HCT116 (cell line): Measurements from ENCODE around the gene PCLO. TPM values are rescaled to one million over a fixed set of nuclear protein-coding genes. Genes with fewer than 3 reads are reported as not detected.

ENCODE experiments used
- ATAC-seq: fragments of 200-7000 bp; cut with Tn5 transposase; 2 replicates; pipeline ENCODE4 v1.9.1; 2020; ENCODE audit warnings: mild to moderate bottlenecking, moderate library complexity
- BruUV-seq: library from RNA; stranded (reverse); fragments of 400-500 nt; replicated peaks from 2 replicates; lab custom pipeline; 2021; lab: Mats Ljungman, UMichigan
- CTCF ChIA-PET: fragments of 300-600 bp; sonication (Branson Sonifier 250); formaldehyde crosslinking; loops from one replicate; lab custom pipeline; 2021; ENCODE audit warnings: antibody characterized with exemption; lab: Charles Lee
- POLR2A ChIA-PET: fragments of 300-600, 350-600 bp; sonication (Branson Sonifier 250); formaldehyde crosslinking; loops from one replicate; lab custom pipeline; 2021; ENCODE audit warnings: antibody characterized with exemption; lab: Charles Lee
- RAD21 ChIA-PET, 2 experiments: fragments of 300-600 bp; sonication (Branson Sonifier 250); formaldehyde crosslinking; loops; one replicate each; lab custom pipeline; 2023; ENCODE audit warnings: low total read pairs in 2 of 2; ENCODE audit not compliant: uncharacterized antibody in 2 of 2, unreplicated experiment in 2 of 2, low non-redundant PET in 1 of 2; lab: Charles Lee
- DNase-seq: peaks from one replicate; pipeline ENCODE4 v3.0.0-alpha.2; 2010; ENCODE audit warnings: low read depth, low spot score
- H2AFZ ChIP-seq: fragments of 200-600 bp; shearing (Covaris generic), sonication (generic); 2 replicates; pipeline ENCODE4 v1.6.1; 2017; ENCODE audit warnings: low read depth, mixed run types, mixed read lengths, antibody characterized with exemption, low read length; ENCODE audit not compliant: poor library complexity, severe bottlenecking
- H3K27ac ChIP-seq: 2 replicates; pipeline ENCODE4 v1.5.1; 2012; ENCODE audit warnings: low read depth, low read length
- H3K27me3 ChIP-seq: fragments of 200-600 bp; sonication (generic); 2 replicates; pipeline ENCODE4 v1.6.1; 2016; ENCODE audit warnings: mixed run types, low read length, mixed read lengths; ENCODE audit not compliant: insufficient read depth
- H3K36me3 ChIP-seq, 2 experiments: fragments of 200-500 bp in 1 of 2; fragments of 200-600 bp in 1 of 2; sonication (Bioruptor generic) in 1 of 2; sonication (generic) in 1 of 2; 2 replicates each; pipeline versions ENCODE4 v1.5.1 to v1.6.1; 2014 to 2016; ENCODE audit warnings: low read length in 2 of 2, inconsistent platforms in 1 of 2, mixed read lengths in 1 of 2, mixed run types in 1 of 2; ENCODE audit not compliant: insufficient read depth in 2 of 2, control insufficient read depth in 1 of 2
- H3K4me1 ChIP-seq, 2 experiments: fragments of 200-600 bp in 1 of 2; sonication (generic) in 1 of 2; 2 replicates each; pipeline versions ENCODE4 v1.5.1 to v1.6.1; 2012 to 2017; ENCODE audit warnings: low read length in 2 of 2, inconsistent platforms in 1 of 2, mild to moderate bottlenecking in 1 of 2, mixed read lengths in 1 of 2, mixed run types in 1 of 2, moderate library complexity in 1 of 2; ENCODE audit not compliant: insufficient read depth in 2 of 2, control insufficient read depth in 1 of 2
- H3K4me2 ChIP-seq: fragments of 200-600 bp; sonication (generic); 2 replicates; pipeline ENCODE4 v1.6.1; 2017; ENCODE audit warnings: mixed run types, low read length, mixed read lengths
- H3K4me3 ChIP-seq, 2 experiments: fragments of 200-600 bp in 1 of 2; sonication (generic) in 1 of 2; replicated peaks in 1 of 2; 2 replicates each; pipeline ENCODE4 v1.5.1; 2011 to 2016; ENCODE audit warnings: low read length in 2 of 2, control low read depth in 1 of 2, low read depth in 1 of 2, mild to moderate bottlenecking in 1 of 2, mixed read lengths in 1 of 2, mixed run types in 1 of 2
- H3K79me2 ChIP-seq: fragments of 200-600 bp; sonication (generic); 2 replicates; pipeline ENCODE4 v1.6.1; 2017; ENCODE audit warnings: mild to moderate bottlenecking, mixed run types, low read length, moderate library complexity, mixed read lengths; ENCODE audit not compliant: insufficient read depth
- H3K9ac ChIP-seq: fragments of 200-600 bp; sonication (generic); 2 replicates; pipeline ENCODE4 v1.6.1; 2016; ENCODE audit warnings: low read length, mixed read lengths
- H3K9me2 ChIP-seq: fragments of 200-600 bp; sonication (generic), shearing (Covaris generic); 2 replicates; pipeline ENCODE4 v1.6.1; 2017; ENCODE audit warnings: mixed run types, mild to moderate bottlenecking, moderate library complexity; ENCODE audit not compliant: insufficient read depth
- H3K9me3 ChIP-seq, 2 experiments: fragments of 200-500 bp in 1 of 2; fragments of 200-600 bp in 1 of 2; sonication (Bioruptor generic) in 1 of 2; sonication (generic) in 1 of 2; 2 replicates each; pipeline ENCODE4 v1.6.1; 2014 to 2017; ENCODE audit warnings: low read length in 2 of 2, mixed read lengths in 2 of 2, inconsistent platforms in 1 of 2, low read depth in 1 of 2, mild to moderate bottlenecking in 1 of 2, mixed run types in 1 of 2, moderate library complexity in 1 of 2; ENCODE audit not compliant: control insufficient read depth in 1 of 2, insufficient read depth in 1 of 2
- H4K20me1 ChIP-seq: fragments of 200-600 bp; sonication (generic), shearing (Covaris generic); 2 replicates; pipeline ENCODE4 v1.6.1; 2017; ENCODE audit warnings: mixed run types, mild to moderate bottlenecking, moderate library complexity; ENCODE audit not compliant: insufficient read depth
- FOSL1 ChIP-seq: IDR thresholded peaks from 2 replicates; pipeline ENCODE4 v1.6.1; 2012; ENCODE audit warnings: low read depth
- POLR2A ChIP-seq: IDR thresholded peaks from 2 replicates; pipeline ENCODE4 v1.7.0; 2011; ENCODE audit warnings: borderline replicate concordance; ENCODE audit not compliant: insufficient read depth, insufficient read length; ENCODE audit errors: extremely low read depth
- POLR2AphosphoS5 ChIP-seq: IDR thresholded peaks from 2 replicates; pipeline ENCODE4 v1.6.1; 2011; ENCODE audit warnings: mild to moderate bottlenecking, low read depth, low read length, moderate library complexity
- SIN3A ChIP-seq: IDR thresholded peaks from 2 replicates; pipeline ENCODE4 v1.6.1; 2012; ENCODE audit warnings: low read depth
- ZBTB33 ChIP-seq: IDR thresholded peaks from 2 replicates; pipeline ENCODE4 v1.6.1; 2011; ENCODE audit warnings: mild to moderate bottlenecking, low read length, moderate library complexity; ENCODE audit not compliant: insufficient replicate concordance; ENCODE audit errors: extremely low read depth
- ZNF274 ChIP-seq: fragments of 200-500 bp; sonication (Bioruptor generic); IDR thresholded peaks from 2 replicates; pipeline ENCODE4 v1.6.1; 2014; ENCODE audit warnings: mild to moderate bottlenecking, low read depth, low read length, inconsistent platforms
- intact Hi-C: fragments of 100-400 bp; cut with micrococcal nuclease; formaldehyde crosslinking; loops from 2 replicates; pipeline ENCODE4 v1.10.0; 2022
- total RNA-seq: library from RNA; stranded (reverse); gene quantifications from one replicate; pipeline ENCODE4 v1.2.1, GENCODE V29; 2021; ENCODE audit not compliant: unreplicated experiment
- TF ChIP-seq, protein P1 (sequence below): IDR thresholded peaks from 2 replicates; pipeline ENCODE4 v1.6.1; 2012; ENCODE audit warnings: low read depth
- TF ChIP-seq, protein P2 (sequence below): IDR thresholded peaks from 2 replicates; pipeline ENCODE4 v1.6.1; 2012

PCLO gene
- total RNA-seq, 1 experiment from 2014 or later, result 2.4 TPM

GRCh38 chr7:82745117-82745516 lies 417.6 kb downstream of the PCLO start:
- intact Hi-C loops, result loop anchor here (10.0 kb wide), 1 partner anchor 910 kb away; no protein-coding TSS in a partner anchor
- Histone ChIP-seq H4K20me1 (no peaks in the 10 kb centered on the region), H2AFZ (no peak overlapping the region), H3K27me3 (no peaks in the 10 kb centered on the region), H3K4me2 (no peak overlapping the region), H3K79me2 (no peaks in the 10 kb centered on the region), H3K36me3 (no peaks in the 10 kb centered on the region), H3K9me3 (no peaks in the 10 kb centered on the region), H3K9ac (no peak overlapping the region), H3K27ac (no peak overlapping the region), H3K9me2 (no peaks in the 10 kb centered on the region), H3K4me3 (no peak overlapping the region), H3K4me1 (no peaks in the 10 kb centered on the region)
- ChIA-PET CTCF (no interaction called here), POLR2A (no interaction called here), RAD21 (no interaction called here)
- no TSS peak for BruUV-seq
- TF ChIP-seq ZBTB33 (no peak), POLR2A (no peak), ZNF274 (no peak), SIN3A (no peak), FOSL1 (no peak), POLR2AphosphoS5 (no peak)
- TF ChIP-seq, protein P1, sequence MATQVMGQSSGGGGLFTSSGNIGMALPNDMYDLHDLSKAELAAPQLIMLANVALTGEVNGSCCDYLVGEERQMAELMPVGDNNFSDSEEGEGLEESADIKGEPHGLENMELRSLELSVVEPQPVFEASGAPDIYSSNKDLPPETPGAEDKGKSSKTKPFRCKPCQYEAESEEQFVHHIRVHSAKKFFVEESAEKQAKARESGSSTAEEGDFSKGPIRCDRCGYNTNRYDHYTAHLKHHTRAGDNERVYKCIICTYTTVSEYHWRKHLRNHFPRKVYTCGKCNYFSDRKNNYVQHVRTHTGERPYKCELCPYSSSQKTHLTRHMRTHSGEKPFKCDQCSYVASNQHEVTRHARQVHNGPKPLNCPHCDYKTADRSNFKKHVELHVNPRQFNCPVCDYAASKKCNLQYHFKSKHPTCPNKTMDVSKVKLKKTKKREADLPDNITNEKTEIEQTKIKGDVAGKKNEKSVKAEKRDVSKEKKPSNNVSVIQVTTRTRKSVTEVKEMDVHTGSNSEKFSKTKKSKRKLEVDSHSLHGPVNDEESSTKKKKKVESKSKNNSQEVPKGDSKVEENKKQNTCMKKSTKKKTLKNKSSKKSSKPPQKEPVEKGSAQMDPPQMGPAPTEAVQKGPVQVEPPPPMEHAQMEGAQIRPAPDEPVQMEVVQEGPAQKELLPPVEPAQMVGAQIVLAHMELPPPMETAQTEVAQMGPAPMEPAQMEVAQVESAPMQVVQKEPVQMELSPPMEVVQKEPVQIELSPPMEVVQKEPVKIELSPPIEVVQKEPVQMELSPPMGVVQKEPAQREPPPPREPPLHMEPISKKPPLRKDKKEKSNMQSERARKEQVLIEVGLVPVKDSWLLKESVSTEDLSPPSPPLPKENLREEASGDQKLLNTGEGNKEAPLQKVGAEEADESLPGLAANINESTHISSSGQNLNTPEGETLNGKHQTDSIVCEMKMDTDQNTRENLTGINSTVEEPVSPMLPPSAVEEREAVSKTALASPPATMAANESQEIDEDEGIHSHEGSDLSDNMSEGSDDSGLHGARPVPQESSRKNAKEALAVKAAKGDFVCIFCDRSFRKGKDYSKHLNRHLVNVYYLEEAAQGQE, result no peak
- TF ChIP-seq, protein P2, sequence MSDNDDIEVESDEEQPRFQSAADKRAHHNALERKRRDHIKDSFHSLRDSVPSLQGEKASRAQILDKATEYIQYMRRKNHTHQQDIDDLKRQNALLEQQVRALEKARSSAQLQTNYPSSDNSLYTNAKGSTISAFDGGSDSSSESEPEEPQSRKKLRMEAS, result no peak
- ATAC-seq (no peak), DNase-seq (no peak)
